ENCODE results near the gene NAA80. TPM values are rescaled to one million over a fixed set of nuclear protein-coding genes. Genes with fewer than 3 reads are reported as not detected.

Gene NAA80
- total RNA-seq, 1 donor from 2014 or later: 3.6 TPM

GRCh38 chr3:50327943-50328691 is 28.9 kb upstream of the NAA80 start, which contains the start of gene TUSC2:
Gene TUSC2 (minus strand): TSS chr3:50328223. CDS start chr3:50328099, 124 bp downstream.
- peak; percentile 90 for DNase-seq (ENCODE audit: low read depth, low spot score)

GRCh38 chr3:50327129-50327528 is 27.9 kb upstream of the NAA80 start:
- DNase-seq (ENCODE audit: low read depth, low spot score): no peak

- no peak for DNase-seq (ENCODE audit: low read depth, low spot score)
Measured at GRCh38 chr3:50326182-50326541, 27.0 kb upstream of the NAA80 start.

GRCh38 chr3:50325497-50326181 is 26.4 kb upstream of the NAA80 start:
- no peak for DNase-seq (ENCODE audit: low read depth, low spot score)

GRCh38 chr3:50325113-50325480 is 25.9 kb upstream of the NAA80 start:
- DNase-seq (ENCODE audit: low read depth, low spot score): no peak

- peak; percentile 52 for DNase-seq (ENCODE audit: low read depth, low spot score)
Measured at GRCh38 chr3:50324351-50325112, 25.3 kb upstream of the NAA80 start.

GRCh38 chr3:50323614-50324199 is 24.5 kb upstream of the NAA80 start:
- DNase-seq (ENCODE audit: low read depth, low spot score): peak; percentile 73

- DNase-seq (ENCODE audit: low read depth, low spot score): peak; percentile 59
Measured at GRCh38 chr3:50323092-50323600, 23.9 kb upstream of the NAA80 start.

GRCh38 chr3:50322386-50323091 is 23.3 kb upstream of the NAA80 start, which contains the start of gene HYAL2:
Gene HYAL2 (minus strand): TSS chr3:50322745. CDS start chr3:50320489, 2,256 bp downstream.
- DNase-seq (ENCODE audit: low read depth, low spot score): peak; percentile 48

- DNase-seq (ENCODE audit: low read depth, low spot score): no peak
Measured at GRCh38 chr3:50322115-50322385, 22.8 kb upstream of the NAA80 start.

- DNase-seq (ENCODE audit: low read depth, low spot score): peak; percentile 60
Measured at GRCh38 chr3:50321336-50322114, 22.3 kb upstream of the NAA80 start.

GRCh38 chr3:50320853-50321335 is 21.7 kb upstream of the NAA80 start:
- no peak for DNase-seq (ENCODE audit: low read depth, low spot score)

- no peak for DNase-seq (ENCODE audit: low read depth, low spot score)
Measured at GRCh38 chr3:50319894-50320625, 20.9 kb upstream of the NAA80 start.

- no peak for DNase-seq (ENCODE audit: low read depth, low spot score)
Measured at GRCh38 chr3:50319181-50319893, 20.1 kb upstream of the NAA80 start.

- DNase-seq (ENCODE audit: low read depth, low spot score): no peak
Measured at GRCh38 chr3:50318615-50319014, 19.4 kb upstream of the NAA80 start.

GRCh38 chr3:50318163-50318562 is 19.0 kb upstream of the NAA80 start:
- DNase-seq (ENCODE audit: low read depth, low spot score): no peak

- no peak for DNase-seq (ENCODE audit: low read depth, low spot score)
Measured at GRCh38 chr3:50317300-50317699, 18.1 kb upstream of the NAA80 start.

- no peak for DNase-seq (ENCODE audit: low read depth, low spot score)
Measured at GRCh38 chr3:50316657-50317242, 17.5 kb upstream of the NAA80 start.

Measured in pulmonary artery endothelial cell (primary cell).